ENCODE measurements around the gene ECHS1. TPM values are rescaled to one million over a fixed set of nuclear protein-coding genes. Genes with fewer than 3 reads are reported as not detected.

ECHS1 gene
- total RNA-seq, 1 experiment from 2014 or later, result 37.3 TPM

- DNase-seq, result no peak
- Histone ChIP-seq H3K36me3 (ENCODE audit: insufficient read depth, low read length) (peaks cover 16% of the 10 kb centered on the region), H3K9me3 (ENCODE audit: low read length) (no peaks in the 10 kb centered on the region), H3K27ac (ENCODE audit: low read length) (no peak overlapping the region), H3K4me3 (ENCODE audit: low read length) (no peak overlapping the region), H3K9ac (ENCODE audit: low read length) (no peak overlapping the region), H2AFZ (ENCODE audit: low read length) (no peak overlapping the region), H3K27me3 (ENCODE audit: low read length) (no peaks in the 10 kb centered on the region), H3K9me2 (replicated peaks; ENCODE audit: insufficient read depth, low read length) (no peaks in the 10 kb centered on the region), H3K4me1 (ENCODE audit: low read length) (peaks cover 5% of the 10 kb centered on the region), H3K4me2 (ENCODE audit: low read depth, low read length, poor library complexity, severe bottlenecking) (no peak overlapping the region), H4K20me1 (ENCODE audit: insufficient read depth, low read depth, low read length) (peaks cover 10% of the 10 kb centered on the region; the same call in 1 of the 2 replicates), H3K79me2 (ENCODE audit: low read length) (peaks cover 8% of the 10 kb centered on the region)
Measured at GRCh38 chr10:133313192-133313591, 60.0 kb downstream of the ECHS1 start.

- H3K9ac ChIP-seq (ENCODE audit: low read length), result no peak overlapping the region
- peaks cover 15% of the 10 kb centered on the region; the same call in 1 of the 2 replicates for H4K20me1 ChIP-seq (ENCODE audit: insufficient read depth, low read depth, low read length)
- DNase-seq, result no peak
- H3K4me3 ChIP-seq (ENCODE audit: low read length), result no peak overlapping the region
- no peaks in the 10 kb centered on the region for H3K9me3 ChIP-seq (ENCODE audit: low read length)
- H3K27me3 ChIP-seq (ENCODE audit: low read length), result no peaks in the 10 kb centered on the region
- H3K4me2 ChIP-seq (ENCODE audit: low read depth, low read length, poor library complexity, severe bottlenecking), result no peak overlapping the region
- H2AFZ ChIP-seq (ENCODE audit: low read length), result no peak overlapping the region
- H3K36me3 ChIP-seq (ENCODE audit: insufficient read depth, low read length), result peaks cover 16% of the 10 kb centered on the region
- peaks cover 13% of the 10 kb centered on the region for H3K79me2 ChIP-seq (ENCODE audit: low read length)
- no peak overlapping the region for H3K27ac ChIP-seq (ENCODE audit: low read length)
- peaks cover 7% of the 10 kb centered on the region for H3K4me1 ChIP-seq (ENCODE audit: low read length)
- H3K9me2 ChIP-seq (replicated peaks; ENCODE audit: insufficient read depth, low read length), result no peaks in the 10 kb centered on the region
Measured at GRCh38 chr10:133312769-133313145, 60.4 kb downstream of the ECHS1 start.

Small RNAs within 50 kb of the gene (small RNA-seq; reads per million reads assigned to genes)
- not detected for gene AL360181.4
- not detected for gene BANF1P2
- not detected for gene MIR3944

Other genes starting within 250 kb of the ECHS1 start
- not detected in 2 replicates for gene KNDC1, start 213.1 kb downstream of the ECHS1 start, total RNA-seq (2014; rRNA removed; shearing (Covaris generic); ENCODE audit: low replicate concordance)
- not detected in 2 replicates for gene UTF1, start 143.1 kb downstream of the ECHS1 start, total RNA-seq (2014; rRNA removed; shearing (Covaris generic); ENCODE audit: low replicate concordance)
- not detected in 2 replicates for gene VENTX, start 135.5 kb downstream of the ECHS1 start, total RNA-seq (2014; rRNA removed; shearing (Covaris generic); ENCODE audit: low replicate concordance)
- 0.71 and 3.8 TPM in 2 replicates for gene ADAM8, start 96.5 kb downstream of the ECHS1 start, total RNA-seq (2014; rRNA removed; shearing (Covaris generic); ENCODE audit: low replicate concordance)
- 21.4 and 29.5 TPM in 2 replicates for gene TUBGCP2, start 64.5 kb downstream of the ECHS1 start, total RNA-seq (2014; rRNA removed; shearing (Covaris generic); ENCODE audit: low replicate concordance)
- 14.0 and 38.6 TPM in 2 replicates for gene ZNF511, start 64.4 kb downstream of the ECHS1 start, total RNA-seq (2014; rRNA removed; shearing (Covaris generic); ENCODE audit: low replicate concordance)
- gene CALY, start 36.5 kb downstream of the ECHS1 start, total RNA-seq (2014; rRNA removed; shearing (Covaris generic); ENCODE audit: low replicate concordance), result not detected in 2 replicates
- not detected in 2 replicates for gene PRAP1, start 26.0 kb downstream of the ECHS1 start, total RNA-seq (2014; rRNA removed; shearing (Covaris generic); ENCODE audit: low replicate concordance)
- gene FUOM, start 15.3 kb downstream of the ECHS1 start, total RNA-seq (2014; rRNA removed; shearing (Covaris generic); ENCODE audit: low replicate concordance), result 0.97 and 1.5 TPM in 2 replicates
- gene PAOX, start 5.9 kb upstream of the ECHS1 start, total RNA-seq (2014; rRNA removed; shearing (Covaris generic); ENCODE audit: low replicate concordance), result 1.6 TPM in 1 of 2 replicates, not detected in the other
- gene MTG1, start 20.8 kb upstream of the ECHS1 start, total RNA-seq (2014; rRNA removed; shearing (Covaris generic); ENCODE audit: low replicate concordance), result 26.9 and 33.6 TPM in 2 replicates
- not detected in 2 replicates for gene SPRN, start 51.3 kb upstream of the ECHS1 start, total RNA-seq (2014; rRNA removed; shearing (Covaris generic); ENCODE audit: low replicate concordance)
- 6.9 and 7.0 TPM in 2 replicates for gene SCART1, start 80.6 kb upstream of the ECHS1 start, total RNA-seq (2014; rRNA removed; shearing (Covaris generic); ENCODE audit: low replicate concordance)
- 0.61 TPM in 1 of 2 replicates, not detected in the other for gene CYP2E1, start 154.0 kb upstream of the ECHS1 start, total RNA-seq (2014; rRNA removed; shearing (Covaris generic); ENCODE audit: low replicate concordance)
- gene SYCE1, start 192.2 kb upstream of the ECHS1 start, total RNA-seq (2014; rRNA removed; shearing (Covaris generic); ENCODE audit: low replicate concordance), result not detected in 2 replicates

Measured in Karpas-422 (cell line).